Renal cortical epithelial cell (primary cell): ENCODE results near the gene LMF1. TPM values are rescaled to one million over a fixed set of nuclear protein-coding genes. Genes with fewer than 3 reads are reported as not detected.

ENCODE experiments used
- DNase-seq: peaks from one replicate; pipeline ENCODE4 v3.0.0-alpha.2; 2011; ENCODE audit warnings: low read depth
- total RNA-seq: library from RNA; depleted of rRNA; stranded (reverse); fragments of >200 nt; gene quantifications from 2 replicates; pipeline ENCODE4 v1.2.3, GENCODE V29; 2014

The LMF1 gene
- total RNA-seq, 1 donor from 2014 or later, result 27.6 TPM

DNA sequence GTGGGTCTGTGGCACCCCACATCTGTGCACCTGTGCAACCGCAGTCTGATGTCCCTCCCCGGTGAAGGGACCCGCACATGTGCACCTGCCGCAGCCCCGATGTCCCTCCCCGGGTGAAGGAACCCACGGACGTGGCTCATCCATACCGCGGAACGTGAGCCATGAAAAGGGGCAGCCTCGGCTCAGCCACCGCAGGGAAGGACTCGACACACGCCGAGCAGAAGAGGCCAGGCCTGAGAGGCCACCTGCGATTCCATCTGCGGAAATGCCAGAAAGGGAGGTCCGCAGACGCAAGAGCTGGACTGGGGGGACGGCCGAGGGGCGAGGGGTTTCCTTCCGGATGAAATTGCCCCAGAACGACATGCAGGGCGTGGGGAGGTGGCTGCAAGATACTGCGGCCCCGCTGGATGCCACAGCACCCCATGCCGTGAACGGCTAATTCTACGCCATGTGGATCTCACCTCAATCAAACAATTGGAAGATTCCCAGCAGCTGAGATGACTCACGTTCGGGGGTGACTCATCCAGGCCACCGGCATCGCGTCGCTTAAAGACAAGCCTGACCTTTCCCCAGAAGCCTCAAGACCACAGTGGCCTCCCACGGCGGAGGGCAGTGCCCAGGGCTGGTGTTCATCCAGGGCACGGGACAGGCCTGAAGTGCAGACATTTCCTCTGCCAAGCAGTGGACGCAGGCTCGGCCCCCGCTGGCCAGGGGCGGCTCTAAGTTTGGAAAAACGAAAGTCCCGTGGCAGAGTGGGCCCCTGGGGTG lies 31.8 kb upstream of the LMF1 start:
- DNase-seq, result peak; percentile 88

DNA sequence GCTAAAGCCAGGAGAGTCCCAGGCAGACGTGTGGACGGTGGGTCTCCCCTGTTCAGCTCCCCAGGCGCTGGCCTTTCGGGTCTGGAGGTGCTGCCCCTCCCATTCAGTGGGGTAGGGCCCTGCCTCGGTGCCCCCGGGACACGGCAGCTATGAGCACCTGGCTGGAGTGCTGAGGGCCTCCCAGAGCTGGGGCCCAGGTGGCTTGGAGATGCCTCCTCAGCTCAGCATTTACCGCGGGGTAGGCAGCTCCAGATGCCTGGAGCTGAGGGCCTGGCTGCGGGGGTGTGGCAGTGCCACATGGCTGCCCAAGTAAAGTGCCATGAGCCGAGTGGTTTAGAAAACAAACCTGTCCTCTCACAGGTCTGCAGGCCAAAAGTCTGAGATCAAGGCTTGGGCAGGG lies 30.3 kb upstream of the LMF1 start:
- DNase-seq, result no peak

DNA sequence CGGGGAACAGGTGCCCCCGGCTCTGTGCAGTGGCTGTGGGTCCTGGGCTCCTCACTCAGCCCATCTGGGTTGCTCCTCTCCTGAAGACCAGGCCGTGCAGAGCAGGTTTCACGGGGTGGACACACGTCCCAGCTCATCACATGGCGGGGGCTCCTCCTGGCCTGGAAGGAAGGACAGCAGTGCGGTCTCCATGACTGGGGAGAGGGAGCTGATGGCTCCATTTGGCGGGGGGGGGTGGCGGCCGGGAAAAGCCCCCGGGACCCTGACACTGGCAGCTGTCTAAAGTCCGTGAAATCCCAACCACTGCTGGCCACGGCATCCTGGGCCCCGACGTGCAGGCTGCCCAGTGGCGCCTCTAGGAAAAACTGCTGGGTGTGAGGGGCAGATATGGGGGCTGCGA lies 29.8 kb upstream of the LMF1 start:
- no peak for DNase-seq

DNA sequence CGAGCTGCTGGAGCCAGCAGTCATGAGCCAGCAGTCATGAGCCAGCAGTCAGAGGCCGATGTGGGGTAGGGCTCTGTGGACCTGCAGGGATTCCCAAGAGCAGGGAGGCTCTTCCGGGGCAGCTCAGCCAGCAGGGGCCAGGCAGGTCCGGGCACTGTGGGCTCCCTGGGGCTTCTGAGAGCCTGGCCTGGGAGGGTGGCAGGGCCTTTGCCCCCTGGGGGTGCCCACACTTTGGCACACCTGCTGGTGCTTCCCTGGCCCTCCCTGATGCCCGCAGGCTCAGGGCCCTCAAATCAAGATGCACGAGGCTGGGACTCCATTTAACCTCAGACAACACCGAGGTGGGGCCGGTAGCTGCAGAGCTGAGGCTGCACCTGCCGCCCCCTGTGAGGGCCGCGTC lies 28.9 kb upstream of the LMF1 start:
- DNase-seq, result no peak

DNA sequence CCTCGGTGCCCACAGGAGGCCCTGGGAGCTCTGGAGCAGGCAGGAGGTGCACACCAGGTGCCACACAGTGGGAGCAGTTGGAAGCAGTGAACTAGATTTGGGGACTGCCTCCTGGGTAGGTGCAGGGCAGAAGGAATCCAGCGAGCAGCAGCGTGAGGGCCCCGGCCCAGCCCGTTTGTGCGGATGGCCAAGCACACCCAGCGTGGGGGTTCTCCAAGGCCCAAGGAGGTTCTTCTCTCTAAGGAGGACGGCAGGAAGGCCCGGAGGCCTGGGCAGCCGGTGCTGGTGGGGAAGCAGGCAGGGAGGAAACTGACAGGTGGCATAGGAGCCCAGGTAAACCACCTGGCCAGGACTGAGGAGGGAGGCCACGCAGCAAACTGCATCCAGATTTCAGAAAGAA lies 27.8 kb upstream of the LMF1 start:
- no peak for DNase-seq

DNA sequence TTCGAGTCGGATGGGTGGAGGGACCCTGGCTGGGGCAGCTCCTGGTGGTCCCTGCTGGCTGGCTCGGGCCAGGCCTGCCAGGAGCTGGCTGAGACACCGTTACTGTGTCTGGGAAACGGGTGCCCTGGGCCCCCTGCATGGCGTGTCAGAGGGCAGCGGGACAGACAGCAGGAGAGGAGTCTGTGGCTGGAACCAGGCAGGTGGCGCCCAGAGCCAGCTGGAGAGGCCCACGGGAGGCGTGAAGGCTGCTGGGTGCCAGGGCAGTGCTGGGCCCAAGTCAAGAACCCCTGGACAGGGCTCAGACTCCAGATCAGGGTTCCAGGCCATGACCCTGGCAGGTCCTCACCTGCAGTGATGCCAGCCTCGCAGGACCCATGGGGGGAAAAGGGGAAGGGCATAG lies 27.4 kb upstream of the LMF1 start:
- no peak for DNase-seq

DNA sequence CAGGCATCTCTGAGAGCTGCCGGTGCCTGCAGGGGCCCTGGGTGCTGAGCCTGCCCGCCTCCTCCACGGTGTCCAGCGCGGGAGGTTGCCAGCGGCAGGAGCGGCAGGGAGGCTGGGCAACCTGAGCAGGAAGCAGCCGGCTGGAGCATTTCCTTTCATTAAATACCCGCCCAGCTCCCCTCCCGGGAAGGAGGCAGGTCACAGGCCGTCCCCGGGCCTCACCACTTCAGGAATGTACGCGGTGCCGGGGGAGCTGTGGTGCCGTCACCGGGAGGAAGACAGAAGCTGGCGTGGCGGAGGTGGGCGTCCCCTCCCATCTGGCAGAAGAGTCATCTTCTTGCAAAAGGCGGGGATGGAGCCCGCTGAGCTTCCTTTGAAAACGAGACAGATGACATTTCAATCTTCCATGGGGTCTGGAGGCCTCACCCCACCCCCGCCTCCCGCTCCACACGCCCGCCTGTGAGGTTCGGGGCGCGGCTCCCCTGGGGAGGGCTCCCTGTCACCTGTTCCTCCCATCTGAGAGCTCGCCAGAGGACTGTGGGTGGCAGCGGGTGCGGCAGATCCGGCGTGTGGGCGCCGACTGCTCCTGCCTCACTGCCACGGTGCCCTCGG lies 26.8 kb upstream of the LMF1 start:
- peak; percentile 54 for DNase-seq

DNA sequence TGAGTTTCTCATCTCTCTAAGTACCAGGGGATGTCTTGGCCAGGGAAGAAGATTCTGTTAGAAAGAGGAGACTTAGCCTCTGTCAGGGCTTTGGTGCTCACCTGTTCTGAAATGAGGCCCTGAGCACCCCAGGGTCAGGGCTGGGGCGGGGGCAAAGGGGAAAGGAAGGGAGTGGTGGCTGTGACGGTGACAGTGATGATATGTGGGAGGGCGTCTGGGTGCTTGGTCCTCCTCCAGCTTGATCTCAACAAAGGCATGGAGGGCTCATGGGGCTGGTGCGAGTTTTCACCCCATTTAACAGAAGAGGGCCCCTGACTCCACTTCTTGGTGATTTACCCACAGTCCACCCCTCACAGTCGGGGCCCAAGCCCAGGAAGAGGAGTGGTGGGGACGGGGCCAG lies 25.9 kb upstream of the LMF1 start:
- no peak for DNase-seq

DNA sequence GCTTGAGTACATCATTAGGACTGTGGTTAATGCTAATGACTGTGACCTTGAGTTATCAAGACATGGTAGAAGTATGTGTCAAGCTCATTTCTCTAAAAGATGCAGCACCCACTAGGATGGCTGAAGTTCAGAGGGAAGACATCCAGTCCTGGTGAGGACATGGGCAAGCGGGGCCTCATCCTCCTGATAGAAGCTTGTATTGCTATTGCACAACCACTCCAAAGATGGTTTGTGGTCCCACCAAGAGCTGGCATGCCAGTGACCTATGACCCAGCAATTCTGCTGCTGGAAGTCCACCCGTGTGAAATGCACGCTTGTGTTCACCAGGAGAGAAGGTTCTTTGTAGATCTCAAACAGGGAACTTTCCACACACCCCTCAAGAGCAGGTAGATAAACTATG lies 25.0 kb upstream of the LMF1 start:
- no peak for DNase-seq

DNA sequence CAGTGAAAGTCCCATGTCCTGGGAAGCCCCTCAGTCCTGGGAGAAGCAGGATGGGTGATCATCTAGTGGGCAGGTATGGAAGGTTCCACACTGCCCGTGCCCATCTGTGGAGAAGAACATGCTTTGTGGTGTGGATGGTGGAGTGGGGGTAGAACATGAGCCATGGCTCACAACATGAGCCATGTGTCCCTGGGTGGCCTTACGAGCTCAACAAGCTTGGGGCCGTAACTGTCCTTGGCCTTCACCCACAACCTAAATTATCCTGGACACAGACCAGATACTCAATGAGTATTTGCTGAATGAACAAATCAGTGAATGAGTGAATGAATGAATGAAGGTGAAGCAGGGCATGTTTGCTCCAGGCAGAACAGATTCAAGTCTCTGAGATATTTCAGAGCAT lies 24.3 kb upstream of the LMF1 start:
- no peak for DNase-seq

DNA sequence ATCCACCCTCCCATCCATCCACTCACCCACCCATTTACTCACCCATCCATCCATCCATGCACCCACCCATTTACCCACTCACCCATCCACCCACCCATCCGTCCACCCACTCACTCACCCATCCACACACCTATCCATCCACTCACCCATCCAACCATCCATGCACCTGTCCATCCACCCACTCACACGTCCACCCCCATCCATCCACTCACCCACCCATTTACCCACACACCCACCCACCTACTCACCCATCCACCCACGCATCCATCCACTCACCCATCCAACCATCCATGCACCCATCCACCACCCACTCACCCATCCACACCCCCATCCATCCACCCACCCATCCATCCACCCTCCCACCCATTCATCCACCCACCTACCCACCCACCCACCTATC lies 22.9 kb upstream of the LMF1 start:
- no peak for DNase-seq

DNA sequence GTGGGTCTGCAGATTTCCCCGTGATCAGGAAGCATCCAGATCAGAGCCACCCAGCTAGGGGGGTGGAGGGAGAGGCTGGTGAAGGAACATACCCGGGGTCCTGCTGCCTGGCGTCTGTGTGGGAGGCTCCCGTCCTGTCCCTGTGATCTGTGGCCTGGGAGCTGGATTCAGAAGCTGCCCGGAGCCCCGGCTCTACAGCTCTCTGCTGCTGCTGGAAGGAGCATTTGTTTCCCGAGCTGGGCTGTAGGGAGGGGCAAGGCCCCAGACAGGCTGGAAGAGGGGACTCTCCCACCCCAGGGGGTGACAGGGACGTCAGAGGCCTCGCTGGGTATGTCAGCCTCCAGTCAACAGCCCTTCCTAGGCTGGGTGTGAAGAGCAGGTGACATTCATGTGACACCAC lies 21.0 kb upstream of the LMF1 start:
- DNase-seq, result no peak

DNA sequence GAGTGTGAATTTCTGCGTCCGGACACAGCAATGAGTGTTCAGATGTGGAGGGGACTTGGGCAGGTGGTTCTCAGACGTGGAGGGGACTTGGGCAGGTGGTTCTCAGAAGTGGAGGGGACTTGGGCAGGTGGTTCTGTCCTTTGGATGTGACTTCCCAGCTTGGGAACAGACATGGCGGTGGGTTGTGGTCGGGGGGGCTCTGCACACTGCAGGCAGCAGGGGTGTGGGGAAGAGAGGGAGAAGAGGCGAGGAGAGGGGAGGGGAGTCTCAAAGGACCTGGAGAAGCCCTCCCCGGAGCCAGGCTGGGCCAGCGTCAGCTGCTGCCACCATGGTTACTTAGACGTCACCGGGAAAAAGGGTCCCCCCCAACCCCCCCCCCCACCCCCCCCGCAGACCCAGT lies 20.6 kb upstream of the LMF1 start:
- no peak for DNase-seq

DNA sequence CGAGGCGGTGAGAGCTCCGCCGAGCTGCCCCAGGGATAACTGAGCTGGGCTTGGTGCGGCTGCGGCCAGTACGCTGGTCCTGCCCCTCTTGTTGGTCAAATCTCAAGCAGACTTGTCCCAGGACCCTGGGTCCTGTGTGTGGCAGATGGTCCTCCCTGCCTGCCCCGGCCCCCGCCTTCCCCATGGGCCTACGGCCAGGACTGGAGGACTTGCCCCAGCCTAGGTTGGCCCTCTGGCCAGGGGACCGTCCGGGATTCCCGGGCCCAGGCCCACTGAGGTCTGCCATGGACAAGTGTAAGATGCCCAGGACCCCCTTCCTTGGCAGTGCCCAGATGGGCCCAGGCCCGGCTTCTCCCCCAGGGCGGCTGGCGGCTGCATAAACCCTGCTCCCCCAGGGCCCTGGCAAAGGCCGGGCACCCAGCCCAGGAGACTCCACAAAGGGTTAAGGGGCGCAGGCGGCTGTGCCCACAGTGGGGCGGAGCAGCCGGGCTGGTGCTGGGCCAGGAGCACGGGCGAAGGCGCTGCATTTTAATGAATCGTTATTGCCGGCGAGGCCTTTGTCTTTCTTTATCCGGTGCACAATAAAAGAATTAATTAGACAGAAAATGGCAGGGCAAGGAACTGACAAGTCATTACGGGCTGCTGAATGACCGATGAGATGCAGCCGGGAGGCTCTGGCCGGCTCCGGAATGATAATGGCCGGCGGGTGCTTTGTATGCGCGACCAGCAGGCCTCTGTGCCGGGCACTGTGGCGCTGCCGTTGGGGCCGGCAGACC lies 19.9 kb upstream of the LMF1 start:
- no peak for DNase-seq

DNA sequence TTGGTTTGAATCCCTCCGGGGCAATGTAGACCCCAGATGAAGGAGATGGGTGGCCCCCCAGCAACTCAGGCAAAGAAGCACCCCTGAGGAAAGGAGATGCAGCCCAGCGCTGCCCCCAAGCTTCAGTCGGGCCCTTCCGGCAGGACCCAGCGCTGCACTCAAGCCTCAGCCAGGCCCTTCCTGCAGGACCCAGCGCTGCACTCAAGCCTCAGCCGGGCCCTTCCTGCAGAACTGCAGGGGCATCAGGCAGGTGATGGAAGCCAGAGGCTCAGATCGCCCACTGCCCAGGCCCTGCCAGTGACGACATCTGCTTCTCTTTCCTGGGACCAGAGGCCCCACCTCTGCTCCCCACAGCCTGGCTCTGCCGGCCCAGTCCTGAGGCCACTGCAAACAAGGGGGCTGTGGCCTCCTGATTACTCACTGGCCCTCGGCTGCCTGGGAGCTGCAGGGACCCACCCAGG lies 18.6 kb upstream of the LMF1 start:
- no peak for DNase-seq

DNA sequence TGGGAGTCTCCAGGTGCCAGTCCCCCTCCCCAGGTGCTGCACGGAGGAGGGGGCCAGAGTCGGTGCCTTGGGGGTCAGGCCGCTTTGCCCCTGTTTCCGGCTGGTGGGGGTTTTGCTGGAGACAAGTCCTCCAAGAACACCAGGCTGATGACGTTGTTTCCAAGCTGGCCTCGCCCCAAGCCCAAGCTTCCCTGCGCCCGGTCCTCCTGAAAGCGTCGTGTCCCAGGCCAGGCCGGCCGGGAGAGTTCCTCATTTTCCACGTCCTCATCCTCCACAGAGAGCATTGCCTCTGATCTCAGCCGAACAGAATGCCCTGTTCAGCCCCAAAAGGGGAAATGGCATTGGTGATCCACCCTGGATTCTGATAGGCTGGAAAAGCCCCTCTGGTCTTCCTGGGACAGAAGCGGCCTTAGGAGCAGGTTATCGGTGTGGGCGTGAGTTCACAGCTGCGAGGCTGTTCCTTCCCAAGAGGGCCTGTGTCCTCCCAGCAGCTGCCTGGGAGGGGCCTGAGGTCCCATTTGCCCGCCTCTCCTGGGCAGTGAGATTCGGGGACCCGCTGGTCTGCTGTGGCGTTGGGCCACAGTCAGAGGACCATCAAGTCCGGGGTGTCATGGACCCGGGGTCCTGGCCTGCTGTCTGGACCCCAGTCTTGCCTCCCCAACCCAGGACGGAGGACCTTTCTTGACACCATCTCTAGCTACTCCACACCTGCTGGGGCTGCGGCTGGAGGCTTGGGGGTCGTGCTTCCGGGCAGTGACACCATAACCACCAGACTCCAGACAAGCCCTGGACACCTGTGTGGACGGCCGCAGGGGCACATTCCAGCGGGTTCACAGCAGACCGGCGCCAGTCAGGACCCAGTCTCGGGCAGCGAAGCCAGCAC lies 17.9 kb upstream of the LMF1 start:
- no peak for DNase-seq

DNA sequence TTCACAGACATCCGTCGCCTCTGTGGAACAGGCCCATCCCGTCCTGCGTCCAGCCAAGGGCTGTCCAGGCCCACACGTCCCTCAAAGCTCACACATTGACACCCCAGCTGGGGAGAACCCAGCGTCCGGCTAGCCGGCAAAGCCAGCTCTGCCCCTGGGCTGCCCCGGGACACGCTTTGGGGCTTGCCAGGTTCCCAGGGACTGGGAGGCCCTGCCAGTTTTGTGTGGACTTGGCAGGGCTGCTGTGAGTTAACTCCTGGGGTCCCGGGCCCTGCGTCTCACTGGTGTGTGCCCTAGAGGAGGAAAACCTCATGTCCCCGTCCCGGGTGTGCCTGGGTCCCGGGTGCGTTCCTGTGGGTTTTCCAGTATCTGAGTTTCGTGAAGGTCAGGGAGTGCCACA lies 17.1 kb upstream of the LMF1 start:
- DNase-seq, result no peak

DNA sequence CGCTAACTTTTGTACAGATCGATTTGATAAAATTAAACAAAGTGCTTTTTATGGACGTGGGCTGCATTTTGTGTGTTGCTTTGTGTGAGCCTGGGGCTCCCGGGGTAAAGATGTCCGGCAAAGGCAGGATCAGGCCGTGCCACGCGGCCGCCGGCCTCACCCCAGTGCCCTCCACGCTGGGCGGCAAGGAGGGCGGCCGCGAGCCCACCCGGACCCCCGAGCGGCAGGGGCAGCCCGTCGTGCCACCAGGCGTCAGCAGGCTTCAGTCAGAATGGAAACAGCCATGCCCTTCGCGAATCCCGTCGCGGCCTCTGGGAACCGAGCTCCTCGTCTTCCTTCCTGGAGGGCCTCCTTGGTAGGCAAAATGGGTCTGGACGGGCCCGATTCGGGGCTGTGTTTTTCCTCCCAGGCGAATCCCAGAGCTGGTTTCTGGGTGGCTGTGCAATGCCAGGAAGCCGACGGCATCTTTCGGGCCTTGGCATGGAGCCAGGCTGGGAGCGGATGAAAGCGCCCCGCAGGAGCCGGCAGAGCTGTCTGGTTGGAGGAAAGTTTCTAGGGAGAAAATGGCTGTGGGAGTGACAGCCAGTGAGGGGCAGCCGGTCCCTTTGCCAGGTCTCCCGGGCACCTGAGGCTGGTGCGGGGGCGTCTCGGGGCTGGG lies 16.3 kb upstream of the LMF1 start:
- no peak for DNase-seq

DNA sequence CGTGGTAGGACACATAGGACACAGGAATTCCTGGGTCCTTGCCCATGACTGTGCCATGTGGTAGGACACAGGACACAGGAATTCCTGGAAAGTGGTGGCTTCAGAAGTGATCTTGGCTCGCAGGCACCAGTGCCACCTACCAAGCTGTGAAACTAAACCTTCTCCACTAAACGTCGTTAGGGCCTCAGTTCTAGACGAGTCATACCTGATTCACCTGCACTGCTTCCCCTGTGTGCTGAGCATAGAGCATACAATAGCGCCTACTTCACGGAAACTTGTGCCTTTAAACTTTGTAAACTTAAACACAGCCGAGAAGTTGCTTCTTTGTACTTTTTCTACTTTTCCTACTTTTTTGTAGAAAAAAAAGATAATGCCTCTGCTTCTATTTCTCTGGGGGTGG lies 15.6 kb upstream of the LMF1 start:
- DNase-seq, result no peak

DNA sequence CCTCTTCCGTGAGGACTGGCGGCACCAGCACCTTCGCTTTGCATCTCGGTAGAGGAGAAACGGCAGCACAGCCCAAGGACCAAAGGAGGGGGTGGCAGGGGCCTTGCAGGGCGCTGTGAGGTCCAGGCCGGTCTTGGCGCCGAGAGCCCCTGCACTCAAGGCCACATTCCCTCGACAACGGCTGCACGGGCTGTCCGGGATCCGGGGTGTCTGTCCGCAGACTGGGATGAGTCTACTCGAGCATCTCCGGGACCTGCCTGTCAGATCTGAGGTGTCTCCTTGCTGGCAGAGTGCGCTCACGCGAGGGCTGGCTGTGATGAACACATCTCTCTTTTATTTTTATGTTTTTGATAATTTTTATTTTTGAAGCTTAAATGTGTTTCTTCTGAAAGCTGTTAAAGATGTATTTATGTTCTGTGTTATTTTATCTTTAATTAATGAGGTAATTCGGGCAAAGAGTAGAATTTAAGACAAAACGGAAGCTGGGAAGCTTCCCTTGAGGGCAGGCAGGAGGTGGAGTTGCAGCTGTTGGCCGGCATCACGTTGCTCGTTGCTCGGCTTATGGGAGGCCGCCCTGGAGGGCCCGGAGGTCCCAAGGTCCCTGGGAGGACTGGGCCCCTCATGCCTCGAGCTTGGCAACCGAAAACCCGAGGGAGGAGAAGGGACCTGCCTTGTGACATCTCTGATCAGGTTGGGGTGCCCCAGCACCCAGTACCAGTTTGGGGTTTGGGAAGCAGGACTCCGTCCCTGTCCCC lies 15.0 kb upstream of the LMF1 start:
- DNase-seq, result no peak
